Measurements from ENCODE around the gene LRRC23.

- TF ChIP-seq, protein P1, sequence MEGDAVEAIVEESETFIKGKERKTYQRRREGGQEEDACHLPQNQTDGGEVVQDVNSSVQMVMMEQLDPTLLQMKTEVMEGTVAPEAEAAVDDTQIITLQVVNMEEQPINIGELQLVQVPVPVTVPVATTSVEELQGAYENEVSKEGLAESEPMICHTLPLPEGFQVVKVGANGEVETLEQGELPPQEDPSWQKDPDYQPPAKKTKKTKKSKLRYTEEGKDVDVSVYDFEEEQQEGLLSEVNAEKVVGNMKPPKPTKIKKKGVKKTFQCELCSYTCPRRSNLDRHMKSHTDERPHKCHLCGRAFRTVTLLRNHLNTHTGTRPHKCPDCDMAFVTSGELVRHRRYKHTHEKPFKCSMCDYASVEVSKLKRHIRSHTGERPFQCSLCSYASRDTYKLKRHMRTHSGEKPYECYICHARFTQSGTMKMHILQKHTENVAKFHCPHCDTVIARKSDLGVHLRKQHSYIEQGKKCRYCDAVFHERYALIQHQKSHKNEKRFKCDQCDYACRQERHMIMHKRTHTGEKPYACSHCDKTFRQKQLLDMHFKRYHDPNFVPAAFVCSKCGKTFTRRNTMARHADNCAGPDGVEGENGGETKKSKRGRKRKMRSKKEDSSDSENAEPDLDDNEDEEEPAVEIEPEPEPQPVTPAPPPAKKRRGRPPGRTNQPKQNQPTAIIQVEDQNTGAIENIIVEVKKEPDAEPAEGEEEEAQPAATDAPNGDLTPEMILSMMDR (conservative IDR thresholded peaks at IDR 0.05; ENCODE audit: low read depth, low read length), result no peak
- TF ChIP-seq POLR2A (IDR thresholded peaks at IDR 0.05; ENCODE audit: low read depth, low read length), result no peak
- TF ChIP-seq MXI1 (IDR thresholded peaks at IDR 0.05; ENCODE audit: borderline replicate concordance, low read depth, low read length), result no peak
- TF ChIP-seq RAD21 (IDR thresholded peaks at IDR 0.05; ENCODE audit: low read length), result no peak
- TF ChIP-seq CHD1 (IDR thresholded peaks at IDR 0.05; ENCODE audit: low read depth, low read length), result no peak
- no peak for TF ChIP-seq RCOR1 (IDR thresholded peaks at IDR 0.05; ENCODE audit: insufficient replicate concordance, low read length)
- no peak for TF ChIP-seq MAFK (IDR thresholded peaks at IDR 0.05; ENCODE audit: low read depth, low read length)
- no peak for TF ChIP-seq CEBPB (IDR thresholded peaks at IDR 0.05; ENCODE audit: low read depth, low read length)
- TF ChIP-seq BHLHE40 (IDR thresholded peaks at IDR 0.05; ENCODE audit: low read depth, low read length), result no peak
- no peak for TF ChIP-seq RFX5 (IDR thresholded peaks at IDR 0.05; ENCODE audit: low read depth, low read length)
Observed at GRCh38 chr12:6942331-6942665, 37.7 kb downstream of the LRRC23 start.
